ENCODE data around the gene ZP3.

- TF ChIP-seq EZH2phosphoT487 (IDR thresholded peaks at IDR 0.05; ENCODE audit: insufficient read depth, low read depth) (no peak), EZH2 (IDR thresholded peaks at IDR 0.05; ENCODE audit: insufficient read depth, poor library complexity, severe bottlenecking) (no peak)
Observed at GRCh38 chr7:76426246-76426645, 1.5 kb downstream of the ZP3 start.
